H1 (cell line): ENCODE measurements around the gene CACNA2D1. TPM values are rescaled to one million over a fixed set of nuclear protein-coding genes. Genes with fewer than 3 reads are reported as not detected.
A peak's percentile ranks its signal among the peaks of the same experiment; 100 is the strongest.

Experiments
- CTCF ChIA-PET: fragments of 300-600 bp; sonication (Branson Sonifier 250); formaldehyde crosslinking; loops from one replicate; lab custom pipeline; 2021; ENCODE audit not compliant: partially characterized antibody; lab: Charles Lee
- POLR2A ChIA-PET: fragments of 300-600 bp; sonication (Branson Sonifier 250); formaldehyde crosslinking; loops from one replicate; lab custom pipeline; 2021; ENCODE audit warnings: inconsistent platforms; ENCODE audit not compliant: partially characterized antibody; lab: Charles Lee
- DNase-seq, 2 experiments: peaks; one replicate each; pipeline versions ENCODE4 v3.0.0 to v3.0.0-alpha.2; 2010 to 2022; ENCODE audit warnings: low spot score in 2 of 2, low read depth in 1 of 2, mixed read lengths in 1 of 2
- FAIRE-seq: peaks from 2 replicates; lab custom pipeline; 2011; peaks lifted over from hg19 to GRCh38; lab: Jason Lieb, UNC
- H2AFZ ChIP-seq: 2 replicates; pipeline ENCODE4 v1.8.1; 2012; ENCODE audit warnings: low read length, inconsistent platforms
- H2AK5ac ChIP-seq: 2 replicates; pipeline ENCODE4 v1.6.1; 2013; ENCODE audit warnings: low read depth, low read length
- H2BK120ac ChIP-seq: replicated peaks from 2 replicates; pipeline ENCODE3; 2013; ENCODE audit warnings: low read depth, low read length, inconsistent platforms
- H2BK12ac ChIP-seq: 2 replicates; pipeline ENCODE4 v1.6.1; 2013; ENCODE audit warnings: low read depth, low read length
- H2BK15ac ChIP-seq: 2 replicates; pipeline ENCODE4 v1.6.1; 2013; ENCODE audit warnings: low read length
- H2BK20ac ChIP-seq: 2 replicates; pipeline ENCODE4 v1.6.1; 2013; ENCODE audit warnings: low read length
- H2BK5ac ChIP-seq: 2 replicates; pipeline ENCODE4 v1.6.1; 2013; ENCODE audit warnings: low read depth, low read length
- H3K14ac ChIP-seq: 2 replicates; pipeline ENCODE4 v1.6.1; 2013; ENCODE audit warnings: inconsistent platforms; ENCODE audit not compliant: insufficient read length
- H3K18ac ChIP-seq: 2 replicates; pipeline ENCODE4 v1.6.1; 2013; ENCODE audit warnings: low read length; ENCODE audit errors: extremely low read depth
- H3K23ac ChIP-seq: 2 replicates; pipeline ENCODE4 v1.6.1; 2013; ENCODE audit warnings: inconsistent platforms; ENCODE audit not compliant: insufficient read length
- H3K23me2 ChIP-seq: 2 replicates; pipeline ENCODE4 v1.6.1; 2013; ENCODE audit warnings: low read depth, low read length
- H3K27ac ChIP-seq: 2 replicates; pipeline ENCODE4 v1.6.1; 2011; ENCODE audit warnings: low read depth, low read length, inconsistent platforms
- H3K27me3 ChIP-seq, 4 experiments: replicated peaks in 1 of 4; 1 replicate in 1 of 4; 2 replicates in 3 of 4; pipeline versions ENCODE4 v1.6.1 to v1.8.1; 2011 to 2013; ENCODE audit warnings: low read length in 3 of 4, mild to moderate bottlenecking in 3 of 4, inconsistent platforms in 2 of 4, mixed read lengths in 2 of 4, moderate library complexity in 1 of 4; ENCODE audit not compliant: control insufficient read depth in 3 of 4, insufficient read depth in 3 of 4; ENCODE audit errors: extremely low read depth in 1 of 4
- H3K36me3 ChIP-seq, 4 experiments: 2 replicates each; pipeline versions ENCODE4 v1.6.1 to v1.8.1; 2011 to 2013; ENCODE audit warnings: mild to moderate bottlenecking in 4 of 4, low read length in 3 of 4, moderate library complexity in 2 of 4, control low read depth in 1 of 4, inconsistent platforms in 1 of 4; ENCODE audit not compliant: insufficient read depth in 4 of 4, control insufficient read depth in 2 of 4
- H3K4ac ChIP-seq: replicated peaks from 2 replicates; pipeline ENCODE3; 2013; ENCODE audit warnings: low read length, low read depth, mixed read lengths, inconsistent platforms; ENCODE audit not compliant: insufficient read length
- H3K4me1 ChIP-seq, 4 experiments: replicated peaks in 1 of 4; 1 replicate in 1 of 4; 2 replicates in 3 of 4; pipeline versions ENCODE4 v1.6.1 to v1.8.1; 2011 to 2013; ENCODE audit warnings: low read length in 3 of 4, inconsistent platforms in 2 of 4, mixed read lengths in 1 of 4; ENCODE audit not compliant: insufficient read depth in 4 of 4, control insufficient read depth in 3 of 4
- H3K4me2 ChIP-seq, 2 experiments: 2 replicates each; pipeline versions ENCODE4 v1.6.1 to v1.8.1; 2011 to 2013; ENCODE audit warnings: low read depth in 2 of 2, low read length in 2 of 2, control low read depth in 1 of 2, inconsistent platforms in 1 of 2, mild to moderate bottlenecking in 1 of 2; ENCODE audit not compliant: insufficient read depth in 1 of 2
- H3K4me3 ChIP-seq, 4 experiments: fragments of 200-600, 300-600 bp in 1 of 4; sonication (generic), shearing (Covaris generic), sonication (Bioruptor Twin) in 1 of 4; 2 replicates each; pipeline versions ENCODE4 v1.5.1 to v1.8.1; 2011 to 2016; ENCODE audit warnings: low read length in 4 of 4, low read depth in 3 of 4, control low read depth in 2 of 4, inconsistent platforms in 2 of 4, mild to moderate bottlenecking in 2 of 4, mixed read lengths in 1 of 4, moderate library complexity in 1 of 4; ENCODE audit not compliant: insufficient read depth in 2 of 4; ENCODE audit errors: extremely low read depth in 1 of 4
- H3K56ac ChIP-seq: replicated peaks from 2 replicates; pipeline ENCODE3; 2013; ENCODE audit warnings: low read depth, mild to moderate bottlenecking, mixed read lengths, low read length, inconsistent platforms; ENCODE audit not compliant: insufficient read length
- H3K79me1 ChIP-seq: 2 replicates; pipeline ENCODE4 v1.6.1; 2013; ENCODE audit warnings: low read depth, low read length, control low read depth
- H3K79me2 ChIP-seq, 2 experiments: 2 replicates each; pipeline versions ENCODE4 v1.6.1 to v1.8.1; 2012 to 2013; ENCODE audit warnings: low read length in 2 of 2, mild to moderate bottlenecking in 2 of 2, inconsistent platforms in 1 of 2; ENCODE audit not compliant: insufficient read depth in 2 of 2, control insufficient read depth in 1 of 2
- H3K9ac ChIP-seq, 4 experiments: replicated peaks in 1 of 4; 1 replicate in 1 of 4; 2 replicates in 3 of 4; pipeline versions ENCODE4 v1.6.1 to v1.8.1; 2011 to 2013; ENCODE audit warnings: low read depth in 3 of 4, low read length in 3 of 4, control low read depth in 2 of 4, mild to moderate bottlenecking in 2 of 4, moderate library complexity in 2 of 4, inconsistent platforms in 1 of 4; ENCODE audit errors: extremely low read depth in 1 of 4
- H3K9me3 ChIP-seq, 2 experiments: 2 replicates each; pipeline versions ENCODE4 v1.6.1 to v1.8.1; 2012 to 2013; ENCODE audit warnings: mild to moderate bottlenecking in 2 of 2, moderate library complexity in 2 of 2, control low read depth in 1 of 2, inconsistent platforms in 1 of 2, low read depth in 1 of 2, low read length in 1 of 2, mixed read lengths in 1 of 2; ENCODE audit not compliant: insufficient read depth in 2 of 2
- H4K20me1 ChIP-seq, 2 experiments: replicated peaks in 1 of 2; 2 replicates each; pipeline versions ENCODE3 to v1.8.1; 2011 to 2013; ENCODE audit warnings: inconsistent platforms in 2 of 2, low read length in 2 of 2, mild to moderate bottlenecking in 1 of 2; ENCODE audit not compliant: insufficient read depth in 2 of 2, control insufficient read depth in 1 of 2
- H4K5ac ChIP-seq: 2 replicates; pipeline ENCODE4 v1.6.1; 2013; ENCODE audit warnings: low read length, low read depth, mixed read lengths, inconsistent platforms; ENCODE audit not compliant: insufficient read length
- H4K8ac ChIP-seq: 2 replicates; pipeline ENCODE4 v1.8.0; 2013; ENCODE audit warnings: mild to moderate bottlenecking, moderate library complexity, low read length, inconsistent platforms; ENCODE audit not compliant: insufficient read depth; ENCODE audit errors: extremely low read depth
- H4K91ac ChIP-seq: replicated peaks from 2 replicates; pipeline ENCODE3; 2013; ENCODE audit warnings: low read length, mixed read lengths, inconsistent platforms; ENCODE audit not compliant: insufficient read length
- CREB1 ChIP-seq: IDR thresholded peaks from 2 replicates; pipeline ENCODE4 v1.6.1; 2012; ENCODE audit warnings: inconsistent platforms
- EGR1 ChIP-seq: IDR thresholded peaks from 2 replicates; pipeline ENCODE4 v1.6.1; 2011; ENCODE audit warnings: low read depth, low read length, borderline replicate concordance
- KDM1A ChIP-seq: fragments of 200-600, 300-600 bp; sonication (generic); IDR thresholded peaks from 2 replicates; pipeline ENCODE4 v1.7.1; 2016; ENCODE audit warnings: mild to moderate bottlenecking, low read length, borderline replicate concordance
- POLR2AphosphoS5 ChIP-seq: IDR thresholded peaks from 2 replicates; pipeline ENCODE4 v1.6.1; 2011; ENCODE audit warnings: low read depth, low read length
- SIRT6 ChIP-seq: IDR thresholded peaks from one replicate; pipeline ENCODE4 v1.7.1; 2012; ENCODE audit warnings: low read length, inconsistent platforms
- SP4 ChIP-seq: IDR thresholded peaks from 2 replicates; pipeline ENCODE4 v1.6.1; 2012; ENCODE audit warnings: low read length, inconsistent platforms
- WGBS, 2 experiments: shearing (Covaris generic) in 1 of 2; methylation state at CpG; one replicate each; pipeline versions ENCODE4 v1.1.6 to v1.1.7; 2013 to 2015; ENCODE audit warnings: low lambda C conversion rate in 2 of 2, mixed read lengths in 2 of 2, inconsistent platforms in 1 of 2, low coverage in 1 of 2, missing lambda C conversion rate in 1 of 2; ENCODE audit not compliant: insufficient replicate concordance in 2 of 2, insufficient coverage in 1 of 2, insufficient read length in 1 of 2; ENCODE audit errors: extremely low coverage in 1 of 2, missing lambda C conversion rate in 1 of 2; 5-methylcytosine and 5-hydroxymethylcytosine counted together
- polyA plus RNA-seq, 7 experiments: library from polyadenylated mRNA; depleted of rRNA in 3 of 7; stranded (reverse) in 5 of 7; unstranded in 2 of 7; fragments of >200 nt in 5 of 7; fragments of 200-250 nt in 2 of 7; gene quantifications; 1 replicate in 5 of 7; 2 replicates in 1 of 7; 4 replicates in 1 of 7; pipeline versions ENCODE4 v1.2.1 to v1.2.3, GENCODE V29; 2011 to 2013; ENCODE audit warnings: missing spikeins in 2 of 7, mixed read lengths in 2 of 7
- total RNA-seq: library from RNA; stranded (reverse); fragmentation: NEBNext Ultra II Directional; extraction: Animal tissue kit (Norgen Biotek cat#: 25700); gene quantifications from 2 replicates; pipeline ENCODE4 v1.2.1, GENCODE V29; 2021

Gene CACNA2D1
- total and polyA plus RNA-seq, 2 of the 8 experiments (the other 6 are each of a cell fraction or from before 2014, with no cell fraction given): 4.3 to 27.3 TPM

GRCh38 chr7:82362129-82362706 is 81.4 kb downstream of the CACNA2D1 start:
- H2BK5ac ChIP-seq: no peak overlapping the region
- DNase-seq (no peak), FAIRE-seq (peak; percentile 48)
- H3K18ac ChIP-seq: no peak overlapping the region
- H2BK120ac ChIP-seq: no peak overlapping the region
- no peaks in the 10 kb centered on the region for H3K9me3 ChIP-seq
- no peak overlapping the region for H4K91ac ChIP-seq
- H2AFZ ChIP-seq: no peak overlapping the region
- no peak overlapping the region for H2BK12ac ChIP-seq
- H4K8ac ChIP-seq: no peak overlapping the region
- TF ChIP-seq SIRT6: no peak
- no peak for TF ChIP-seq CREB1
- no peak for TF ChIP-seq POLR2AphosphoS5
- TF ChIP-seq KDM1A: no peak
- no peak for TF ChIP-seq EGR1
- no peak for TF ChIP-seq SP4
- no peak overlapping the region for H3K14ac ChIP-seq
- no peak overlapping the region for H3K23ac ChIP-seq
- H3K36me3 ChIP-seq: no peaks in the 10 kb centered on the region
- CTCF ChIA-PET: interaction anchor here (1.1 kb wide), 1 partner anchor 9 kb away, joined by 3 read pairs; no protein-coding TSS in a partner anchor
- H3K79me1 ChIP-seq: no peaks in the 10 kb centered on the region
- H2BK20ac ChIP-seq: no peak overlapping the region
- no peak overlapping the region for H3K56ac ChIP-seq
- peaks cover 0 to 1% (median 0%) of the 10 kb centered on the region in 4 experiments; a peak in 2 of 7 replicates for H3K4me1 ChIP-seq
- 81% methylated on average over 2 of the region's 2 CpGs; no CpG with 5 or more reads in 1 of the 2 experiments for WGBS, 2 experiments
- H3K27ac ChIP-seq: no peak overlapping the region
- H3K9ac ChIP-seq: no peak overlapping the region
- no peak overlapping the region for H3K4me3 ChIP-seq
- H3K23me2 ChIP-seq: 0 out of 2 replicates have a peak, but pooled peaks cover under 1% of the 10 kb centered on the region
- no peak overlapping the region for H2BK15ac ChIP-seq
- H3K4ac ChIP-seq: no peak overlapping the region
- H3K4me2 ChIP-seq: no peak overlapping the region; a peak in 1 of 4 replicates
- H4K20me1 ChIP-seq: peaks cover 0 to 2% of the 10 kb centered on the region in 2 experiments
- H2AK5ac ChIP-seq: no peak overlapping the region
- H3K27me3 ChIP-seq: no peaks in the 10 kb centered on the region
- no peak overlapping the region for H4K5ac ChIP-seq
- POLR2A ChIA-PET: no interaction called here
- no peaks in the 10 kb centered on the region for H3K79me2 ChIP-seq
